ENCODE results near the gene GAL3ST3. TPM values are rescaled to one million over a fixed set of nuclear protein-coding genes. Genes with fewer than 3 reads are reported as not detected.
"Not testable (repeated sequence)": the region's sequence is repeated elsewhere in the genome, so short reads cannot be mapped to it uniquely, and the experiment has no call there.

The GAL3ST3 gene, protein sequence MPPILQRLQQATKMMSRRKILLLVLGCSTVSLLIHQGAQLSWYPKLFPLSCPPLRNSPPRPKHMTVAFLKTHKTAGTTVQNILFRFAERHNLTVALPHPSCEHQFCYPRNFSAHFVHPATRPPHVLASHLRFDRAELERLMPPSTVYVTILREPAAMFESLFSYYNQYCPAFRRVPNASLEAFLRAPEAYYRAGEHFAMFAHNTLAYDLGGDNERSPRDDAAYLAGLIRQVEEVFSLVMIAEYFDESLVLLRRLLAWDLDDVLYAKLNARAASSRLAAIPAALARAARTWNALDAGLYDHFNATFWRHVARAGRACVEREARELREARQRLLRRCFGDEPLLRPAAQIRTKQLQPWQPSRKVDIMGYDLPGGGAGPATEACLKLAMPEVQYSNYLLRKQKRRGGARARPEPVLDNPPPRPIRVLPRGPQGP
- total RNA-seq = 1 to 10 TPM in 1 of 2 experiments, under 1 TPM in 1; 0.51 to 1.0 TPM

DNA sequence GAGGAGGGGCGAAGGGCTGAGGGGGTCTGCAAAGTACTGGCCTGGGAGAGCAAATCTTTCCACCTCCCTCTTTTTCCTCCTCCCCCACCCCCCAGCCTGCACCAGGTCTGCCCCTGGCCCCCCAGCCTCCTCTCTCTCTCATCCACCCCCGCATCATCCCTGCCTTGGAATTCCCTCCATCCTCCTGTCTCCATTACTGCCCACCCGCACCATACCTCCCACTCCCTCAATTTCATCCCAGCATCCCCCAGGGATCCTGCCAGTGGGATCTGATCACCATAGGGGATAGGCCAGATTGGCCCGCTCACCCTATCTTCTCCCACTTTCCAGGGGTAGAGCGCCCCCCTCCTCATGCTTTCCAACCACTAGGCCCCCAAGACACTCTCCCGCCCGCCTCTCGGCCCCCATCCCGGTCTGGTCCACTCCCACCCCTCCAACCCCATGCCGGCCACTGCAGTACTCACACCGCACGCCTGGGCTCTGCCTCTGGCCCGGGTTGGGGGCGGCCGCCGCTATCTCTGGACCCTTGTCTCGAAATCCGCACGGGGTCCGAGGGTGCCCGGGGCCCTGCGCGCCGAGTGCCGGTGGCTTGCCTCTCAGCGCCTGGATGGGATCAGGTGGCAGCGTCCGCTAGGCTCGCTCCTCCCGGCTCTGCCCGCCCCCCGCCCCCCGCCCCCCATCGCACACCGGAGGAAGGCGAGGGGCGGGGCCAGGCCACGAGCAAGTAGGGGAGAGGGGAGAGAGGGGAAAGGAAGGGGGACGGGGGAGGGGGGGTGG, at the start of gene GAL3ST3:
TSS of gene GAL3ST3 (minus strand) at position 615 of the 777 bp plus-strand sequence. CDS start 3,746 bp downstream, outside the sequence.
- no peaks in the 10 kb centered on the region for H3K9me3 Mint-ChIP-seq
- no peak for ATAC-seq
- POLR2A ChIA-PET = interaction anchor here (1.3 kb wide), 1 partner anchor 46 kb away, joined by 3 read pairs; the partner anchor contains the start of gene BANF1
- intact Hi-C loops (cut with micrococcal nuclease) = no loop called here
- peak within 1 kb of the TSS; percentile 48 for H3K4me3 Mint-ChIP-seq
- TF ChIP-seq, protein P1, sequence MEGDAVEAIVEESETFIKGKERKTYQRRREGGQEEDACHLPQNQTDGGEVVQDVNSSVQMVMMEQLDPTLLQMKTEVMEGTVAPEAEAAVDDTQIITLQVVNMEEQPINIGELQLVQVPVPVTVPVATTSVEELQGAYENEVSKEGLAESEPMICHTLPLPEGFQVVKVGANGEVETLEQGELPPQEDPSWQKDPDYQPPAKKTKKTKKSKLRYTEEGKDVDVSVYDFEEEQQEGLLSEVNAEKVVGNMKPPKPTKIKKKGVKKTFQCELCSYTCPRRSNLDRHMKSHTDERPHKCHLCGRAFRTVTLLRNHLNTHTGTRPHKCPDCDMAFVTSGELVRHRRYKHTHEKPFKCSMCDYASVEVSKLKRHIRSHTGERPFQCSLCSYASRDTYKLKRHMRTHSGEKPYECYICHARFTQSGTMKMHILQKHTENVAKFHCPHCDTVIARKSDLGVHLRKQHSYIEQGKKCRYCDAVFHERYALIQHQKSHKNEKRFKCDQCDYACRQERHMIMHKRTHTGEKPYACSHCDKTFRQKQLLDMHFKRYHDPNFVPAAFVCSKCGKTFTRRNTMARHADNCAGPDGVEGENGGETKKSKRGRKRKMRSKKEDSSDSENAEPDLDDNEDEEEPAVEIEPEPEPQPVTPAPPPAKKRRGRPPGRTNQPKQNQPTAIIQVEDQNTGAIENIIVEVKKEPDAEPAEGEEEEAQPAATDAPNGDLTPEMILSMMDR (IDR thresholded peaks at IDR 0.05) = no peak
- H3K4me1 Mint-ChIP-seq (ENCODE audit: low read depth) = peaks cover 40% of the 10 kb centered on the region
- H3K27me3 Mint-ChIP-seq = peaks cover 7% of the 10 kb centered on the region
- CTCF ChIA-PET = interaction anchor here (1.0 to 7.7 kb wide), 7 partner anchors 10 to 78 kb away, joined by 3 to 133 read pairs (median 5); partner anchors contain the start of genes CST6 and PACS1
- no peak within 1 kb of the TSS for H3K27ac Mint-ChIP-seq
- H3K36me3 Mint-ChIP-seq (ENCODE audit: low read depth) = peaks cover 12% of the 10 kb centered on the region
- DNase-seq = no peak

DNA sequence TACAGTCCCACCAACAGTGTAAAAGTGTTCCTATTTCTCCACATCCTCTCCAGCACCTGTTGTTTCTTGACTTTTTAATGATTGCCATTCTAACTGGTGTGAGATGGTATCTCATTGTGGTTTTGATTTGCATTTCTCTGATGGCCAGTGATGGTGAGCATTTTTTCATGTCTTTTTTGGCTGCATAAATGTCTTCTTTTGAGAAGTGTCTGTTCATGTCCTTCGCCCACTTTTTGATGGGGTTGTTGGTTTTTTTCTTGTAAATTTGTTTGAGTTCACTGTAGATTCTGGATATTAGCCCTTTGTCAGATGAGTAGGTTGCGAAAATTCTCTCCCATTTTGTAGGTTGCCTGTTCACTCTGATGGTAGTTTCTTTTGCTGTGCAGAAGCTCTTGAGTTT, 43.2 kb upstream of the GAL3ST3 start:
- DNase-seq; CTCF ChIA-PET; intact Hi-C loops (cut with micrococcal nuclease); H3K4me3 Mint-ChIP-seq; H3K27me3 Mint-ChIP-seq; ATAC-seq; H3K9me3 Mint-ChIP-seq; H3K27ac Mint-ChIP-seq; POLR2A ChIA-PET: not testable (repeated sequence)
- Mint-ChIP-seq H3K36me3 (ENCODE audit: low read depth) (peaks cover 22% of the 10 kb centered on the region), H3K4me1 (ENCODE audit: low read depth) (peaks cover 27% of the 10 kb centered on the region)

DNA sequence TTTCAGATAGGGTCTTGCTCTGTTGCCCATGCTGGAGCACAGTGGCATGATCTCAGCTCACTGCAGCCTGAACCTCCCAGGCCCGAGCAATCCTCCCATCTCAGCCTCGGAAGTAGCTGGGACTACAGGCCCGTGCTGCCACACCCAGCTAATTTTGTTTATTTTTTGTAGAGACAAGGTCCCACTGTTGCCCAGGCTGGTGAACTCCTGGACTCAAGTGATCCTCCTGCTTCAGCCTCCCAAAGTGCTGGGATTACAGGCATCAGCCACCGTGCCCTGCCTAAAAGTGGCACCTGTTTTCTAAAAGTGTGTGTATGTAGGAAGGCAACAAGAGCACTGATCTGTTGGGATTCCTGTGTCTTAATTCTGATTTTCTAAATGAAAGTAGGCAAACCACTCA, 41.3 kb upstream of the GAL3ST3 start:
- H3K27ac Mint-ChIP-seq = no peak overlapping the region

DNA sequence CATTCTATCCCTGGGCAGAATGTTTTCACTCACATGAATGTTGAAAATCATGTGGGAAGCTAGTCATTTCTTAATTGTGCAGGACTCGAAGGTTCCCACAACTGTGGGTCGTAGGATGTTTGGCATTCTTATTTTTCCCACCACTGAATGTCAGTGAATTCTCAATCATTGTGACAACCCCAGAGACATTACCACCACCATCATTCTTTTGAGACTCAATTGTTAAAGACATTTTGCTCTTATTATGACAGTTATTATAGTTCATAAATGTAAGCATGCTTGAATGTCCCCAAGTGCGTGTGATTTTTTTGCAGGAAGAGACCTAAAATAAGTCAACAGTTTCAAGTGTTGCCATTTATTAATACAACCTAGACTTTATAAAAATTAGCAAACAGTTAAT, 40.1 kb upstream of the GAL3ST3 start:
- no peak for DNase-seq
- CTCF ChIA-PET = interaction anchor here (0.7 to 1.4 kb wide), 4 partner anchors 10 to 29 kb away, joined by 3 to 6 read pairs (median 3); no protein-coding TSS in a partner anchor
- no peak for ATAC-seq
- peaks cover 20% of the 10 kb centered on the region for H3K36me3 Mint-ChIP-seq (ENCODE audit: low read depth)
- H3K4me1 Mint-ChIP-seq (ENCODE audit: low read depth) = peaks cover 48% of the 10 kb centered on the region
- intact Hi-C loops (cut with micrococcal nuclease) = no loop called here
- H3K27ac Mint-ChIP-seq = peak overlapping the region; percentile 29
- peaks cover 2% of the 10 kb centered on the region for H3K9me3 Mint-ChIP-seq
- TF ChIP-seq, protein P1 (IDR thresholded peaks at IDR 0.05) = no peak
- no peaks in the 10 kb centered on the region for H3K27me3 Mint-ChIP-seq
- POLR2A ChIA-PET = interaction anchor here (1.0 kb wide), 1 partner anchor 26 kb away, joined by 4 read pairs; no protein-coding TSS in a partner anchor
- no peak overlapping the region for H3K4me3 Mint-ChIP-seq

More for the DNA sequence above, 41.3 kb upstream of the GAL3ST3 start:
- Mint-ChIP-seq H3K4me3 (no peak overlapping the region), H3K9me3 (peaks cover 2% of the 10 kb centered on the region), H3K36me3 (ENCODE audit: low read depth) (peaks cover 20% of the 10 kb centered on the region), H3K4me1 (ENCODE audit: low read depth) (peaks cover 36% of the 10 kb centered on the region), H3K27me3 (no peaks in the 10 kb centered on the region)
- ATAC-seq (no peak), DNase-seq (no peak)
- POLR2A ChIA-PET = no interaction called here
- TF ChIP-seq, protein P1 (IDR thresholded peaks at IDR 0.05) = no peak
- CTCF ChIA-PET = interaction anchor here (2.0 kb wide), 1 partner anchor 9 kb away, joined by 5 read pairs; no protein-coding TSS in a partner anchor
- intact Hi-C loops (cut with micrococcal nuclease) = no loop called here

GRCh38 chr11:66087148-66087908, 38.4 kb upstream of the GAL3ST3 start:
- Mint-ChIP-seq H3K27ac (peak overlapping the region; percentile 31), H3K9me3 (no peaks in the 10 kb centered on the region), H3K36me3 (ENCODE audit: low read depth) (peaks cover 16% of the 10 kb centered on the region), H3K27me3 (no peaks in the 10 kb centered on the region), H3K4me1 (ENCODE audit: low read depth) (peaks cover 60% of the 10 kb centered on the region), H3K4me3 (no peak overlapping the region)
- intact Hi-C loops (cut with micrococcal nuclease) = no loop called here
- ATAC-seq (no peak), DNase-seq (no peak)
- ChIA-PET CTCF (no interaction called here), POLR2A (no interaction called here)
- TF ChIP-seq, protein P1 (IDR thresholded peaks at IDR 0.05) = no peak

Data from activated CD8-positive, alpha-beta T cell treated with anti-CD3 and anti-CD28 coated beads for 36 hours (primary cell).